Ascending aorta (tissue), 2 donors: ENCODE data around the gene NKX2-2. TPM values are rescaled to one million over a fixed set of nuclear protein-coding genes. Genes with fewer than 3 reads are reported as not detected.
"Not testable (repeated sequence)": the region's sequence is repeated elsewhere in the genome, so short reads cannot be mapped to it uniquely, and the experiment has no call there.

Source experiments
- DNase-seq, 2 donors: peaks; one replicate each; pipeline ENCODE4 v3.0.0-alpha.2; 2019; ENCODE audit warnings: low spot score in 2 of 2
- H3K27ac ChIP-seq, 2 donors: fragments of 200-600 bp; sonication (generic); one replicate each; pipeline ENCODE4 v1.5.1; 2016 to 2017; ENCODE audit warnings: mild to moderate bottlenecking in 1 of 2
- H3K27me3 ChIP-seq: fragments of 200-600 bp; sonication (generic); one replicate; pipeline ENCODE4 v1.5.1; 2017
- H3K36me3 ChIP-seq, 2 donors: fragments of 200-600 bp; sonication (generic); one replicate each; pipeline ENCODE4 v1.5.1; 2016
- H3K4me1 ChIP-seq, 2 donors: fragments of 200-600 bp; sonication (generic); one replicate each; pipeline ENCODE4 v1.5.1; 2016 to 2017; ENCODE audit warnings: mild to moderate bottlenecking in 1 of 2
- H3K4me3 ChIP-seq, 2 donors: fragments of 200-600 bp; sonication (generic); one replicate each; pipeline ENCODE4 v1.5.1; 2016 to 2017; ENCODE audit warnings: mild to moderate bottlenecking in 1 of 2
- H3K9me3 ChIP-seq, 2 donors: fragments of 200-600 bp; sonication (generic); one replicate each; pipeline ENCODE4 v1.5.1; 2016
- intact Hi-C: fragments of 100-400 bp; cut with DNase I; formaldehyde crosslinking; loops from one replicate; pipeline ENCODE4 v1.15.1; 2023
- total RNA-seq: library from RNA; depleted of rRNA; stranded (reverse); fragments of >200 nt; gene quantifications from one replicate; pipeline ENCODE4 v1.1.0, GENCODE V29; 2016
- TF ChIP-seq, protein P1 (sequence below), 3 experiments: fragments of 200-600 bp in 2 of 3; fragments of 450-650 bp in 1 of 3; sonication (generic) in 2 of 3; IDR thresholded peaks; one replicate each; pipeline ENCODE4 v1.5.1; 2016 to 2019; ENCODE audit warnings: antibody characterized with exemption in 3 of 3, mild to moderate bottlenecking in 1 of 3, moderate library complexity in 1 of 3

NKX2-2 gene
- total RNA-seq, 1 donor from 2014 or later = not detected

DNA sequence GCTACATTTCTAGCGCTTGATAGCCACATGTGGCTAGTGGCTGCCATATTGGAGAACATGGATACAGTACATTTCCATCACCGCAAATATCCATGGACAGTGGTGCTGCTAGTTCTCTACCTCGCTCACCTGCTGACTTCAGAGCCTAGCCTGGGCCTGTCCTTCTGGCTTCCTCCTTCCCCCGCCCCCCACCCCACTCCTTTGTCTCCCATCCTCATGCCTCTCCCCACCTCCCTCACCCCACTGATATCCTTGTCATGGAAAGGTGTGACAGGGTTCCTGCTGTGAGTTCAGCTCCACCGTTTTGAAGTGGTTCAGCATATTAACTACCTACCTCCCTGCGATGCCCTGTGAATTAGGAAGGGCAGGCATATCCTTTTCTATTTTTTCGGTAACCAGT lies 14.2 kb downstream of the NKX2-2 start:
- intact Hi-C loops = loop anchor here (10.0 kb wide), 1 partner anchor 635 kb away; no protein-coding TSS in a partner anchor
- Histone ChIP-seq H3K9me3 (no peaks in the 10 kb centered on the region), H3K4me1 (no peaks in the 10 kb centered on the region), H3K27me3 (no peaks in the 10 kb centered on the region), H3K27ac (no peak overlapping the region), H3K36me3 (no peaks in the 10 kb centered on the region), H3K4me3 (no peak overlapping the region)
- DNase-seq = no peak
- TF ChIP-seq, protein P1, sequence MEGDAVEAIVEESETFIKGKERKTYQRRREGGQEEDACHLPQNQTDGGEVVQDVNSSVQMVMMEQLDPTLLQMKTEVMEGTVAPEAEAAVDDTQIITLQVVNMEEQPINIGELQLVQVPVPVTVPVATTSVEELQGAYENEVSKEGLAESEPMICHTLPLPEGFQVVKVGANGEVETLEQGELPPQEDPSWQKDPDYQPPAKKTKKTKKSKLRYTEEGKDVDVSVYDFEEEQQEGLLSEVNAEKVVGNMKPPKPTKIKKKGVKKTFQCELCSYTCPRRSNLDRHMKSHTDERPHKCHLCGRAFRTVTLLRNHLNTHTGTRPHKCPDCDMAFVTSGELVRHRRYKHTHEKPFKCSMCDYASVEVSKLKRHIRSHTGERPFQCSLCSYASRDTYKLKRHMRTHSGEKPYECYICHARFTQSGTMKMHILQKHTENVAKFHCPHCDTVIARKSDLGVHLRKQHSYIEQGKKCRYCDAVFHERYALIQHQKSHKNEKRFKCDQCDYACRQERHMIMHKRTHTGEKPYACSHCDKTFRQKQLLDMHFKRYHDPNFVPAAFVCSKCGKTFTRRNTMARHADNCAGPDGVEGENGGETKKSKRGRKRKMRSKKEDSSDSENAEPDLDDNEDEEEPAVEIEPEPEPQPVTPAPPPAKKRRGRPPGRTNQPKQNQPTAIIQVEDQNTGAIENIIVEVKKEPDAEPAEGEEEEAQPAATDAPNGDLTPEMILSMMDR (IDR thresholded peaks at IDR 0.05) = no peak

DNA sequence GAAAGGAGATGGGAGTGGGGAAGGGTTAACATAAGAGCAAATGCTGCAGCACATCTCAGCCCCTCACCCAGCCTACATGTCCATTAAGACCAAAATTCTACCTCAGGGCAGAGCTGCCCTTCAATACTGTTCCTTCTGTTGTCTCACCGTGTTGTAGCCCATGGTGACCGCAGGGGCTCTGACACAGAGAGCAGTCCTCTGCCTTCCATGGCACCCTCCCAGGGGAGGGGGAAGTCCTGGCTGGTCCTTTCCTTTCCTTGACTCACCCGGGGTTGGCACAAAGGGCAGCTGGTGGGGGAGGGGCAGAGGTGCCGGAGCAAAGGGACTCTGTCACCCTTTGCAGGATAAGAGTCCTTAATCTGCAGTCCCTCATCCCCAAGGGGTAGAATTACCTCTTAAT lies 15.2 kb downstream of the NKX2-2 start:
- no peaks in the 10 kb centered on the region for H3K4me1 ChIP-seq
- intact Hi-C loops = no loop called here
- no peaks in the 10 kb centered on the region for H3K27me3 ChIP-seq
- H3K36me3 ChIP-seq = no peaks in the 10 kb centered on the region
- TF ChIP-seq, protein P1 (IDR thresholded peaks at IDR 0.05) = no peak
- no peak overlapping the region for H3K27ac ChIP-seq
- H3K4me3 ChIP-seq = no peak overlapping the region
- DNase-seq = no peak
- no peaks in the 10 kb centered on the region for H3K9me3 ChIP-seq

DNA sequence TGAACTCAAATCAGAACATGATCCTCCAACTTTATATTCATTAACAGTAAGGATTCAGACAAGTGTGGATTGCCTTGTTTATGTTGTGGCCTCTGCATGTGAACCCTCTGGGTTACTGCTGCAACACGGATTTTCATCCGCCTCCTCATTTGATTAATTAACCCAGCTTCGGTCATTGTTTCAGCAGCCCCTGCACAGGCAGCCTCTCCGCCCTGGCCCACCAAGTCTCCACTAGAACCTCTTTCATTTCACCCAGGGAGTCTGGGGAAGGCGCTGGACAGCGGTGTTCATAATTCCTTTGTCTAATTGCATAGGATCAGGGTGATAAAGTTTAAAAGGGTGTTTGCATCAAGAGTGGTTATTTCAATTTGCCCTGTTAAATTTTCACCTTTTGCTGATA lies 15.7 kb downstream of the NKX2-2 start:
- no peaks in the 10 kb centered on the region for H3K9me3 ChIP-seq
- intact Hi-C loops = no loop called here
- DNase-seq = no peak
- H3K36me3 ChIP-seq = no peaks in the 10 kb centered on the region
- TF ChIP-seq, protein P1 (IDR thresholded peaks at IDR 0.05) = no peak
- H3K27ac ChIP-seq = no peak overlapping the region
- H3K4me1 ChIP-seq = no peaks in the 10 kb centered on the region
- no peaks in the 10 kb centered on the region for H3K27me3 ChIP-seq
- no peak overlapping the region for H3K4me3 ChIP-seq

- H3K4me3 ChIP-seq = no peak overlapping the region
- H3K36me3 ChIP-seq = no peaks in the 10 kb centered on the region
- no peak overlapping the region for H3K27ac ChIP-seq
- no peak for DNase-seq
- TF ChIP-seq, protein P1 (IDR thresholded peaks at IDR 0.05) = no peak
- no peaks in the 10 kb centered on the region for H3K9me3 ChIP-seq
- H3K4me1 ChIP-seq = no peaks in the 10 kb centered on the region
- intact Hi-C loops = no loop called here
- no peaks in the 10 kb centered on the region for H3K27me3 ChIP-seq
Measured at GRCh38 chr20:21496452-21496851, 17.4 kb downstream of the NKX2-2 start.

- no peaks in the 10 kb centered on the region for H3K36me3 ChIP-seq
- H3K9me3 ChIP-seq = no peaks in the 10 kb centered on the region
- no peak overlapping the region for H3K4me3 ChIP-seq
- no peaks in the 10 kb centered on the region for H3K4me1 ChIP-seq
- H3K27me3 ChIP-seq = no peaks in the 10 kb centered on the region
- H3K27ac ChIP-seq = no peak overlapping the region
- TF ChIP-seq, protein P1 (IDR thresholded peaks at IDR 0.05) = no peak
- intact Hi-C loops = no loop called here
- no peak for DNase-seq
Measured at GRCh38 chr20:21493049-21493448, 20.8 kb downstream of the NKX2-2 start.

GRCh38 chr20:21490105-21490504 lies 23.8 kb downstream of the NKX2-2 start:
- no peaks in the 10 kb centered on the region for H3K4me1 ChIP-seq
- no peak overlapping the region for H3K27ac ChIP-seq
- H3K4me3 ChIP-seq = no peak overlapping the region
- no peaks in the 10 kb centered on the region for H3K9me3 ChIP-seq
- H3K27me3 ChIP-seq = no peaks in the 10 kb centered on the region
- TF ChIP-seq, protein P1 (IDR thresholded peaks at IDR 0.05) = no peak
- H3K36me3 ChIP-seq = no peaks in the 10 kb centered on the region
- intact Hi-C loops = no loop called here
- DNase-seq = no peak

DNA sequence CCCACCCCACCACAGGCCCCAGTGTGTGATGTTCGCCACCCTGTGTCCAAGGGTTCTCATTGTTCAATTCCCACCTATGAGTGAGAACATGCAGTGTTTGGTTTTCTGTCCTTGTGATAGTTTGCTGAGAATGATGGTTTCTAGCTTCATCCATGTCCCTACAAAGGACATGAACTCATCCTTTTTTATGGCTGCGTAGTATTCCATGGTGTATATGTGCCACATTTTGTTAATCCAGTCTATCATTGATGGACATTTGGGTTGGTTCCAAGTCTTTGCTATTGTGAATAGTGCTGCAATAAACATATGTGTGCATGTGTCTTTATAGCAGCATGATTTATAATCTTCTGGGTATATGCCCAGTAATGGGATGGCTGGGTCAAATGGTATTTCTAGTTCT lies 33.7 kb downstream of the NKX2-2 start:
- H3K4me1 ChIP-seq, H3K4me3 ChIP-seq, H3K27ac ChIP-seq, intact Hi-C loops, H3K27me3 ChIP-seq, H3K36me3 ChIP-seq, H3K9me3 ChIP-seq, DNase-seq: not testable (repeated sequence)
